HG03520 (cell line): ENCODE measurements around the gene MTTP.

Source experiments
- ATAC-seq: cut with Tn5 transposase; IDR thresholded peaks from one replicate; pipeline ENCODE4 v1.9.1; 2021; ENCODE audit warnings: mild to moderate bottlenecking, moderate library complexity; ENCODE audit not compliant: unreplicated experiment

MTTP gene

GRCh38 chr4:99591757-99592156 lies 17.1 kb downstream of the MTTP start:
- ATAC-seq: no peak

- no peak for ATAC-seq
Measured at GRCh38 chr4:99593781-99594641, 19.4 kb downstream of the MTTP start.

- no peak for ATAC-seq
Measured at GRCh38 chr4:99594818-99595217, 20.2 kb downstream of the MTTP start.

- ATAC-seq: no peak
Measured at GRCh38 chr4:99606716-99607115, 32.1 kb downstream of the MTTP start.

- no peak for ATAC-seq
Measured at GRCh38 chr4:99608417-99608816, 33.8 kb downstream of the MTTP start.

DNA sequence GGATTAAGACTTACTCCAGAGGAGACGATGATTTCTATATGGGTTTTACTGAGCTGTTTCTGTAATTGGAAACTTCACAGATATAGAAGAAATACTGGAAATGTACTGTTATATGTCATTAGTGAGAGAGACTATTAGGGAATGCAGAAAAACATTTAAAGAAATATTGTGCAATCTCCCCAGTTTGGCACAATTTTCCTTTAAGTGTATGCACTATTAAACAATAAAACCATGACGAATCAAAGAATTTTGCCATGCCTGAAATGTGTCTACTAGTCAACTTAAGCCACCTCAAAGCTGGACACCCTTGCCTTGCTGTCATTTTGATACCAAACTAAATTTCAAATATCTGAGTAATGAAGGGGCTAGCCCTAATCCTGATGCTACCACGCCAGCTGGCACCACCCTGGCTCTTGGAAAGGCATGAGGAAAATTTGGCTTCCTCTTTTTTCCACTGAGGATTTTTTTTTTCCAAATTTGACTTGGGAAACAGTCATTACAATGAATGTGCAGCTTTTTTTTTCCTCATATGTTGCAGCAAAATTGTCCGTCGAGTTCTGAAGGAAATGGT lies 36.1 kb downstream of the MTTP start:
- no peak for ATAC-seq

- no peak for ATAC-seq
Measured at GRCh38 chr4:99612281-99612680, 37.7 kb downstream of the MTTP start.

GRCh38 chr4:99612704-99613103 lies 38.1 kb downstream of the MTTP start:
- ATAC-seq: no peak

GRCh38 chr4:99614491-99614890 lies 39.9 kb downstream of the MTTP start:
- no peak for ATAC-seq

DNA sequence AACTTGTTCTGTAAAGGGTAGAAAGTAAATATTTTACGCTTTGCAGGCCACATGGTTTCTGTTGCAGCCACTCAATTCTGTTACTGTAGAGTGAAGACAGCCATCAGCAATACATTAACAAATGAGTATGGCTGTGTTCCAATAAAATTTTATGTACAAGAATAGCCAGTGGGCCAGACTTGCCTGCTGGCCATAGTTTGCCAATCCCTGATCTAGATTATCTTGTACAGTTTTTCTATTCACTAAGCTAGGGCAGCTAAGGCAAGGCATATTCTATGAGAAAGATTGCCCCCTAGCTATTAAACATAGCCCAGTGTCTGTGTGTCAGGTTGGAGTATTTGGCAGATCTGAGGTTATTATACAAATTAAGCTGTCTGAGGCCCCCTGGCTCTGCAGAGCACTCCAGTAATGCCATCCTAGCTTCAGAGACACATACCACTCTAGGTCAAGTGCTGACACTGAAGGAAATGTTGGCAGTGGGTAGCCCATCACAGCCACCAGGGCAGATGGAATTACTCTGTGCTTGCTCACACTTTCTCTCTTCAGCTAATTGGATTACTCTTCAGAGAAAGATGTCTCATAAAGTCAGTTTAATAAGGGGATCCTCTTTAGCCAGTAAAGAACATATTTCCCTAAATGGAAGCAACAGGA lies 40.7 kb downstream of the MTTP start:
- ATAC-seq: no peak

- ATAC-seq: no peak
Measured at GRCh38 chr4:99617374-99617773, 42.8 kb downstream of the MTTP start.

- ATAC-seq: no peak
Measured at GRCh38 chr4:99622341-99622740, 47.7 kb downstream of the MTTP start.

- ATAC-seq: no peak
Measured at GRCh38 chr4:99624141-99624719, 49.6 kb downstream of the MTTP start.

- ATAC-seq: no peak
Measured at GRCh38 chr4:99625369-99625768, 50.7 kb downstream of the MTTP start.

DNA sequence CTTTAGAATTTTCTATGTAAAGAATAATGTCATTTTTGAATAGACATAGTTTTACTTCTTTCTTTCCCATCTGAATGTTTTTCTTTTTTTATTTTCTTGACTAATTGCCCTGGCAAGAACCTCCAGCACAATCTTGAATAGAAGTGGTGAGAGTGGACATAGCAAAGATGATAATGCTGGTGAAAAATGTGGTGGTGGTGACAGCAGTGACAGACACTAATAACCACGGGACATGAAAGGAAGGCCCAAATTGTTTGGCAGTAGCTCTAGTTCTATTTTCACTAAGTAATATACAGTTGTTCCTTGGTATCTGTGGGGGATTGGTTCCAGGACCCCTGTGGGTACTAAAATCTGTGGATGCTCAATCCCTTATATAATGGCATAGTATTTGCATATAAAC lies 53.4 kb downstream of the MTTP start:
- no peak for ATAC-seq

- ATAC-seq: no peak
Measured at GRCh38 chr4:99629962-99630554, 55.4 kb downstream of the MTTP start.

DNA sequence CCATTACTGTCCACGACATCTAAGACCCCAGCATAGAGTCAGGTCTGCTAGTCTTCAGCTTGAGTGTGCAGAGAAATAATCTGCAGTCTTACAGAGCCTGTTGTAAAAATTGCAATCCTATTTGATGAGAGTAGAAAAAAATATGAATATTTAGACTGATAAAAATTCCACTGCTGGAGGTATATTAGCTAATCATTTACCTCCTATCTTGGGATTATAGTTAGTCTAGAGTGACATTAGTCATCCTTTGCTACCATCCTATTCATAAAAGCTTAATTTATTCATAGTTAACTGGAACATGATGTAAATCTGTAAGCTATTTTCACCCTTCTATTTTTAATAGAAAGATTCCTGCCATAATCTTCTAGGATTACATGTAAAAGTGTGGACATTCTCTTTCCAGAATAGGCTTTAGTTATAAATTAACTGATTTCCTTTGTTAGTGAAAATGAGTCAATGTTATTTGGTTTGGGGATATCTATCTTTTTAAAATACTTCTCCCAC lies 56.3 kb downstream of the MTTP start:
- no peak for ATAC-seq

DNA sequence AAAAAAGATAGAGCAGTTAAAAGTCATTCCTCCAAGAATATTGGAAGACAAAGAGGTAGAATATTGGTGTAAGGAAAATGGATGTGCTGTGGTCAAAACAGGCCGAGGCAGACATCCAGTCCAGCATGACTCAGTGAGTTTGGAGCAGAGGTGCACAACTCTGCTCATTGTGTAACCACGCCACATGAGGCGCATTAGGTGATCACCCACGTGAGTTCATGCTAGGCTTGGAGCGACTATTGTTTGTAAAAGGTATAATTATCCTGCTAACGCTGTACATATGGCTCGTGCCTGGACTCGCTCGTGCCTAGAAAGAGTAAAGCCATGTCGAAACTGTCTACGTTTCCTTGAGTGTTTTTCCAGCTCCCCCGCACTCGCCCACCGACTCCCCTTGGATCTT lies 59.1 kb downstream of the MTTP start:
- ATAC-seq: no peak

DNA sequence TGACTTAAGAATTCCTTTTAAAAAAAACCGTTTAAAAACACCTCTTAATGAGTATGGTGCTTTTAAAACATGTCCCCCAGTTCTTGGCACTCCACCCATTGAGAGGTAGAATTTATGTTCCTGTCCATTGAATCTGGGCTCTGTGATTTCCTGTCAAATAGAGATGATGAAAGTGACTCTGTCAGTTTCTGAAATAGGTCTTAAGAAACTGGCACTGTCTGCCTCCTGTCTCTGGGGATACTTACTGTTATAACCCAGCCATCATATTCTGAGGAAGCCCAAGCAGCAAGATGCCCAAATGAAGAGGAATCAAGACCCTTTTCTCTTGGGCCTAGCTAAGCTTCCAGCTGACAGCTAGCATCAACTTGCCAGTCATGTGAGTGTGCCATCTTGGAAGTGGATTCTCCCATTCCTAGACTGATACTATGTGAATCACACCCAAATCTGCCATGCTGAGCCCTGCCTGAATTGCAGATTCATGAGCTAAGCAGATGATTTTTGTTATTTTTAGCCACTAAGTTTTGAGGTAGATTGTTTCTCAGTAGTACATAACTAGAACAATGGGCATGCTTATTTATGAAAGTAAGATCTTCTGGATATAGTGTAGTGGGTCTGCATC lies 60.2 kb downstream of the MTTP start:
- no peak for ATAC-seq

DNA sequence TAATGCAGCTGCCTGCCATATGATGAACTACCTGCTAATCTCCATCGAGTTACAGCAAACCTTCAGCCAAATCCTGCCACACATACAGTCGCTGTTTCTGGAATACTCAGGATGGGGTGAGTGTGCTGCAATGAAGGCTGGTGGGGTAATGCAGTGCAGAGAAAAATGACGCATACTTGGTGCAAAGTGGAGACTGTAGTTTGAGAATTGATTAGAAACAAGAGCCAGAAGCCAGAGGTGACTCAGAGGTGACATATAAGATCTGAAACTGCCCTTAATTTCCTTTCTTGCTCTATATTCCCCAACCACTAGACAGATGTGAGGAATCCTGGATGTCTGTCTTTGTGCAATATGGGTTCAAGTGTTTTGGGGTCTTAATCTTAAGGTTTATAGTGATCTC lies 61.0 kb downstream of the MTTP start:
- ATAC-seq: no peak

DNA sequence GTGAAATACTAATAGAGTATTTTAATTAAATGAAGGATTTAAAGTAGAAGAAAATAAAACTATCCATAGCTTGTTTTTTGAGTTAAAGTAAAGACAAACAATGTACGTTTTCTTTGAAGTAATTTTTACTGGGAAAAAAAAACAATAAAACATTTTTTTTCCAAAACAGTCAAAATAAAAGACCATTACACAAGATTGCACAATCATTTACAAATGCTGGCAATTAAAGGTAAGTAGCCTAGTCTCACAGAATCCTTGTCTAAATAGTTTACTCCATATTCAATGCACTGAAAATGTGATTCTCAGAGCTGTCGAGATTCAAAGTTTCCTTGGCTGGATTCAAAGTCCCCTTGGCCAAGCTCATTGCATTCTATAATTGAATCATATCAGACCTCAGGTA lies 61.8 kb downstream of the MTTP start:
- no peak for ATAC-seq
